Measurements from ENCODE around the gene ATE1.
"Not testable (repeated sequence)": the region's sequence is repeated elsewhere in the genome, so short reads cannot be mapped to it uniquely, and the experiment has no call there.

ATE1 gene

GRCh38 chr10:121956111-121957061, 28.6 kb upstream of the ATE1 start:
- H3K4me1 ChIP-seq (ENCODE audit: control insufficient read depth, insufficient read depth, low read length), result peaks cover 18% of the 10 kb centered on the region; the same call in 1 of the 2 replicates
- no peak overlapping the region for H3K27ac ChIP-seq (ENCODE audit: low read depth, low read length)
- H3K9me3 ChIP-seq (ENCODE audit: control insufficient read depth, insufficient read depth, low read length), result no peaks in the 10 kb centered on the region
- H3K27me3 ChIP-seq (ENCODE audit: control insufficient read depth, insufficient read depth, low read length), result no peaks in the 10 kb centered on the region
- H3K9ac ChIP-seq (ENCODE audit: low read depth, low read length), result no peak overlapping the region
- peaks cover 47% of the 10 kb centered on the region for H3K36me3 ChIP-seq (ENCODE audit: control insufficient read depth, insufficient read depth, low read length)
- H3K4me3 ChIP-seq (ENCODE audit: low read depth, low read length), result no peak overlapping the region

GRCh38 chr10:121952226-121952625, 24.4 kb upstream of the ATE1 start:
- H3K4me3 ChIP-seq (ENCODE audit: low read depth, low read length), result no peak overlapping the region

GRCh38 chr10:121949451-121949850, 21.6 kb upstream of the ATE1 start:
- H3K27ac ChIP-seq (ENCODE audit: low read depth, low read length), result no peak overlapping the region
- H3K36me3 ChIP-seq (ENCODE audit: control insufficient read depth, insufficient read depth, low read length), result no peaks in the 10 kb centered on the region
- no peak overlapping the region for H3K9ac ChIP-seq (ENCODE audit: low read depth, low read length)
- no peaks in the 10 kb centered on the region for H3K27me3 ChIP-seq (ENCODE audit: control insufficient read depth, insufficient read depth, low read length)
- peaks cover 3% of the 10 kb centered on the region; the same call in 1 of the 2 replicates for H3K4me1 ChIP-seq (ENCODE audit: control insufficient read depth, insufficient read depth, low read length)
- H3K9me3 ChIP-seq (ENCODE audit: control insufficient read depth, insufficient read depth, low read length), result no peaks in the 10 kb centered on the region
- H3K4me3 ChIP-seq (ENCODE audit: low read depth, low read length), result no peak overlapping the region

More at GRCh38 chr10:121952226-121952625, 24.4 kb upstream of the ATE1 start:
- Histone ChIP-seq H3K9ac (ENCODE audit: low read depth, low read length) (no peak overlapping the region), H3K27ac (ENCODE audit: low read depth, low read length) (no peak overlapping the region), H3K9me3 (ENCODE audit: control insufficient read depth, insufficient read depth, low read length) (no peaks in the 10 kb centered on the region), H3K27me3 (ENCODE audit: control insufficient read depth, insufficient read depth, low read length) (no peaks in the 10 kb centered on the region), H3K4me1 (ENCODE audit: control insufficient read depth, insufficient read depth, low read length) (peaks cover 3% of the 10 kb centered on the region; the same call in 1 of the 2 replicates), H3K36me3 (ENCODE audit: control insufficient read depth, insufficient read depth, low read length) (peaks cover 16% of the 10 kb centered on the region)

- H3K36me3 ChIP-seq (ENCODE audit: control insufficient read depth, insufficient read depth, low read length), result no peaks in the 10 kb centered on the region
- H3K27ac ChIP-seq (ENCODE audit: low read depth, low read length), result no peak overlapping the region
Measured at GRCh38 chr10:121949049-121949448, 21.2 kb upstream of the ATE1 start.

GRCh38 chr10:121947343-121948330, 19.8 kb upstream of the ATE1 start:
- no peak overlapping the region for H3K4me3 ChIP-seq (ENCODE audit: low read depth, low read length)
- H3K36me3 ChIP-seq (ENCODE audit: control insufficient read depth, insufficient read depth, low read length), result no peaks in the 10 kb centered on the region
- H3K27ac ChIP-seq (ENCODE audit: low read depth, low read length), result no peak overlapping the region
- no peaks in the 10 kb centered on the region for H3K9me3 ChIP-seq (ENCODE audit: control insufficient read depth, insufficient read depth, low read length)
- peaks cover 3% of the 10 kb centered on the region; the same call in 1 of the 2 replicates for H3K4me1 ChIP-seq (ENCODE audit: control insufficient read depth, insufficient read depth, low read length)
- H3K9ac ChIP-seq (ENCODE audit: low read depth, low read length), result no peak overlapping the region
- H3K27me3 ChIP-seq (ENCODE audit: control insufficient read depth, insufficient read depth, low read length), result no peaks in the 10 kb centered on the region

More at GRCh38 chr10:121949049-121949448, 21.2 kb upstream of the ATE1 start:
- Histone ChIP-seq H3K9ac (ENCODE audit: low read depth, low read length) (no peak overlapping the region), H3K27me3 (ENCODE audit: control insufficient read depth, insufficient read depth, low read length) (no peaks in the 10 kb centered on the region), H3K4me3 (ENCODE audit: low read depth, low read length) (no peak overlapping the region), H3K9me3 (ENCODE audit: control insufficient read depth, insufficient read depth, low read length) (no peaks in the 10 kb centered on the region), H3K4me1 (ENCODE audit: control insufficient read depth, insufficient read depth, low read length) (peaks cover 3% of the 10 kb centered on the region; the same call in 1 of the 2 replicates)

GRCh38 chr10:121942749-121943416, 15.1 kb upstream of the ATE1 start:
- Histone ChIP-seq H3K4me1 (ENCODE audit: control insufficient read depth, insufficient read depth, low read length) (no peaks in the 10 kb centered on the region), H3K27me3 (ENCODE audit: control insufficient read depth, insufficient read depth, low read length) (no peaks in the 10 kb centered on the region), H3K9ac (ENCODE audit: low read depth, low read length) (no peak overlapping the region), H3K9me3 (ENCODE audit: control insufficient read depth, insufficient read depth, low read length) (no peaks in the 10 kb centered on the region), H3K27ac (ENCODE audit: low read depth, low read length) (no peak overlapping the region), H3K4me3 (ENCODE audit: low read depth, low read length) (no peak overlapping the region), H3K36me3 (ENCODE audit: control insufficient read depth, insufficient read depth, low read length) (no peaks in the 10 kb centered on the region)

- Histone ChIP-seq H3K36me3 (ENCODE audit: control insufficient read depth, insufficient read depth, low read length) (no peaks in the 10 kb centered on the region), H3K4me1 (ENCODE audit: control insufficient read depth, insufficient read depth, low read length) (no peaks in the 10 kb centered on the region), H3K9ac (ENCODE audit: low read depth, low read length) (no peak overlapping the region), H3K27me3 (ENCODE audit: control insufficient read depth, insufficient read depth, low read length) (no peaks in the 10 kb centered on the region), H3K9me3 (ENCODE audit: control insufficient read depth, insufficient read depth, low read length) (no peaks in the 10 kb centered on the region), H3K27ac (ENCODE audit: low read depth, low read length) (no peak overlapping the region), H3K4me3 (ENCODE audit: low read depth, low read length) (no peak overlapping the region)
Measured at GRCh38 chr10:121941532-121941931, 13.7 kb upstream of the ATE1 start.

- no peaks in the 10 kb centered on the region for H3K9me3 ChIP-seq (ENCODE audit: control insufficient read depth, insufficient read depth, low read length)
- H3K4me1 ChIP-seq (ENCODE audit: control insufficient read depth, insufficient read depth, low read length), result no peaks in the 10 kb centered on the region
- no peak overlapping the region for H3K27ac ChIP-seq (ENCODE audit: low read depth, low read length)
- no peaks in the 10 kb centered on the region for H3K36me3 ChIP-seq (ENCODE audit: control insufficient read depth, insufficient read depth, low read length)
- no peak overlapping the region for H3K9ac ChIP-seq (ENCODE audit: low read depth, low read length)
- H3K4me3 ChIP-seq (ENCODE audit: low read depth, low read length), result no peak overlapping the region
- H3K27me3 ChIP-seq (ENCODE audit: control insufficient read depth, insufficient read depth, low read length), result no peaks in the 10 kb centered on the region
Measured at GRCh38 chr10:121936295-121936694, 8.5 kb upstream of the ATE1 start.

- Histone ChIP-seq H3K27me3 (ENCODE audit: control insufficient read depth, insufficient read depth, low read length) (no peaks in the 10 kb centered on the region), H3K4me1 (ENCODE audit: control insufficient read depth, insufficient read depth, low read length) (no peaks in the 10 kb centered on the region), H3K9ac (ENCODE audit: low read depth, low read length) (no peak overlapping the region), H3K36me3 (ENCODE audit: control insufficient read depth, insufficient read depth, low read length) (no peaks in the 10 kb centered on the region), H3K27ac (ENCODE audit: low read depth, low read length) (no peak overlapping the region), H3K4me3 (ENCODE audit: low read depth, low read length) (no peak overlapping the region), H3K9me3 (ENCODE audit: control insufficient read depth, insufficient read depth, low read length) (no peaks in the 10 kb centered on the region)
Measured at GRCh38 chr10:121935702-121936101, 7.9 kb upstream of the ATE1 start.

GRCh38 chr10:121930268-121931085, 2.6 kb upstream of the ATE1 start:
- not testable (repeated sequence) for H3K9ac ChIP-seq (ENCODE audit: low read depth, low read length); H3K4me3 ChIP-seq (ENCODE audit: low read depth, low read length); H3K9me3 ChIP-seq (ENCODE audit: control insufficient read depth, insufficient read depth, low read length); H3K36me3 ChIP-seq (ENCODE audit: control insufficient read depth, insufficient read depth, low read length); H3K4me1 ChIP-seq (ENCODE audit: control insufficient read depth, insufficient read depth, low read length); H3K27me3 ChIP-seq (ENCODE audit: control insufficient read depth, insufficient read depth, low read length)
- H3K27ac ChIP-seq (ENCODE audit: low read depth, low read length), result peak overlapping the region; percentile 75

Data from HUES48 (cell line).